Measurements from ENCODE around the gene FCN3. TPM values are rescaled to one million over a fixed set of nuclear protein-coding genes. Genes with fewer than 3 reads are reported as not detected.

Gene FCN3
- polyA plus RNA-seq, 2 donors = 1.6 to 2.6 TPM

DNA sequence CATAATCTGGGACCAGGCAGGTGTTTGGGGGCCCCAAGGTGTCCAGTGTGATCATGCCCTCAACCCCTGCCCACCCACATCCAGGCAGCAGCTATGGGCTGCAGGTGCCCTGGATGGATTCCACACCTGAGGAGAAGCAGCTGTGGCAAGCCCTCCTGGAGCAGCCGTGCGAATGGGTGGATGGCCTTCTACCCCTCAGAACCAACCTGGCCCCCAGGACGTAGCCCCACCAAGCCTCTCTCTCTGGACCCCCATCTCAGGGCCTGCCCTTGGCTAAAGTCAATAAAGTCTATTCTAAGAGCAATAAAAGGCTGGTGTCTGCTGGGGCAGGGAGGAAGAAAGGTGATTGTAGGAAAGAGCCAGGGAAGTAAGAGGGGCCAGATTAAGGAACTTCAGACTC lies 21.0 kb downstream of the FCN3 start:
- Histone ChIP-seq H3K9me3 (ENCODE audit: control insufficient read depth in 2 of 2, insufficient read depth in 1 of 2, low read depth in 1 of 2, low read length in 1 of 2) (no peaks in the 10 kb centered on the region), H3K4me1 (ENCODE audit: control insufficient read depth in 2 of 2, insufficient read depth in 2 of 2, low read length in 1 of 2) (peaks cover 3 to 39% of the 10 kb centered on the region in 2 donors), H3K36me3 (ENCODE audit: control insufficient read depth in 2 of 2, insufficient read depth in 2 of 2, low read length in 1 of 2) (peaks cover 8 to 53% of the 10 kb centered on the region in 2 donors), H3K27me3 (ENCODE audit: control insufficient read depth in 1 of 2, insufficient read depth in 2 of 2, low read length in 2 of 2) (no peaks in the 10 kb centered on the region), H3K27ac (ENCODE audit: low read depth in 2 of 2, low read length in 1 of 2) (no peak overlapping the region), H3K4me3 (ENCODE audit: low read depth in 1 of 2, low read length in 2 of 2) (no peak overlapping the region)
- WGBS, 2 donors = 80 to 91% methylated on average over 3 of the region's 3 CpGs

DNA sequence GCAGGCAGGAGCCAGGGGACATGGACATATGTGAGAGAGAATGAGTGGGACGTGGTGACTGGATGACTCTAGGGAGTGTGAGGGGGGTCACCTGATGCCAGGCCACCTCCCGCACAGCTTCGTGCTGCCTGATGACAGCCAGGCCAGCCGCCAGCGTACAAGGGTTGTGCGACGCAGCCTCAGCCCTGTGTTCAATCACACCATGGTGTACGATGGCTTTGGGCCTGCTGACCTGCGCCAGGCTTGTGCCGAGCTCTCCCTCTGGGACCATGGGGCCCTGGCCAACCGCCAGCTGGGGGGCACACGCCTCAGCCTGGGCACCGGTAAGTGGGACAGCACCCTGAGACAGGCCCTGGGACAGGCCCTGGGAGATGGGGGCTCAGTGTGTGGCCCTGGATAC lies 21.5 kb downstream of the FCN3 start:
- peaks cover 4 to 48% of the 10 kb centered on the region in 2 donors for H3K36me3 ChIP-seq (ENCODE audit: control insufficient read depth in 2 of 2, insufficient read depth in 2 of 2, low read length in 1 of 2)
- no peak overlapping the region for H3K4me3 ChIP-seq (ENCODE audit: low read depth in 1 of 2, low read length in 2 of 2)
- H3K27me3 ChIP-seq (ENCODE audit: control insufficient read depth in 1 of 2, insufficient read depth in 2 of 2, low read length in 2 of 2) = no peaks in the 10 kb centered on the region
- WGBS, 2 donors = 79 to 80% methylated on average over 13 of the region's 13 CpGs
- H3K9me3 ChIP-seq (ENCODE audit: control insufficient read depth in 2 of 2, insufficient read depth in 1 of 2, low read depth in 1 of 2, low read length in 1 of 2) = no peaks in the 10 kb centered on the region
- H3K27ac ChIP-seq (ENCODE audit: low read depth in 2 of 2, low read length in 1 of 2) = no peak overlapping the region
- peaks cover 3 to 37% of the 10 kb centered on the region in 2 donors for H3K4me1 ChIP-seq (ENCODE audit: control insufficient read depth in 2 of 2, insufficient read depth in 2 of 2, low read length in 1 of 2)

DNA sequence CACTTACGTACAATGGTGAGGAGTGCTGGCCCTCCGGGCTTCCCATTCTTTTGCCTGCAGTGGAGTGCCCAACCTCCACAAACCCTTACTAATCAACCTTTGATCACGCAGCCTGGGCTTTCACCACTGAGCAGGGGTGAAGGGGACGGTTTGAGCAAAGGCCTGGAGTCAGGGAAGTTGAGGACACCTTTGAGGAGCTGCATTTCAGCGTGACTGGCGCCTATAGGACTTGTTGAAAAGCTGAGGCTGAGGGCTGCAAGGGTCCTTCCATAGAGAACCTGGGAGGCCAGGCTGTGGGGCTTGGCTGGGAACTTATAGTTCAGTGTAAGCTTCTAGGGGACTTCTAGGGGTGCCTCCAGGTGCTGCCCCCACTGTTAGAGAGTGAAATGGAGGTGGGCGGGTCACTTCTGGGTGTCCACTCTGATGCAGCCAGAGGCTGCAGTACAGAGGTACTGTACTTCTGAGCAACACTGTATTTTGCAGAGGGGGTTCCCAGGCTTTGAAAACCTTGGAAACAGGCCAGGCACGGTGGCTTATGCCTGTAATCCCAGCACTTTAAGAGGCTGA lies 23.0 kb downstream of the FCN3 start:
- Histone ChIP-seq H3K36me3 (ENCODE audit: control insufficient read depth in 2 of 2, insufficient read depth in 2 of 2, low read length in 1 of 2) (peaks cover 4 to 43% of the 10 kb centered on the region in 2 donors), H3K9me3 (ENCODE audit: control insufficient read depth in 2 of 2, insufficient read depth in 1 of 2, low read depth in 1 of 2, low read length in 1 of 2) (no peaks in the 10 kb centered on the region), H3K4me1 (ENCODE audit: control insufficient read depth in 2 of 2, insufficient read depth in 2 of 2, low read length in 1 of 2) (peaks cover under 1 to 29% of the 10 kb centered on the region in 2 donors), H3K27ac (ENCODE audit: low read depth in 2 of 2, low read length in 1 of 2) (peak overlapping the region; percentile 17 to 66), H3K4me3 (ENCODE audit: low read depth in 1 of 2, low read length in 2 of 2) (no peak overlapping the region), H3K27me3 (ENCODE audit: control insufficient read depth in 1 of 2, insufficient read depth in 2 of 2, low read length in 2 of 2) (no peaks in the 10 kb centered on the region)
- 49 to 60% methylated on average over 8 of the region's 8 CpGs for WGBS, 2 donors

DNA sequence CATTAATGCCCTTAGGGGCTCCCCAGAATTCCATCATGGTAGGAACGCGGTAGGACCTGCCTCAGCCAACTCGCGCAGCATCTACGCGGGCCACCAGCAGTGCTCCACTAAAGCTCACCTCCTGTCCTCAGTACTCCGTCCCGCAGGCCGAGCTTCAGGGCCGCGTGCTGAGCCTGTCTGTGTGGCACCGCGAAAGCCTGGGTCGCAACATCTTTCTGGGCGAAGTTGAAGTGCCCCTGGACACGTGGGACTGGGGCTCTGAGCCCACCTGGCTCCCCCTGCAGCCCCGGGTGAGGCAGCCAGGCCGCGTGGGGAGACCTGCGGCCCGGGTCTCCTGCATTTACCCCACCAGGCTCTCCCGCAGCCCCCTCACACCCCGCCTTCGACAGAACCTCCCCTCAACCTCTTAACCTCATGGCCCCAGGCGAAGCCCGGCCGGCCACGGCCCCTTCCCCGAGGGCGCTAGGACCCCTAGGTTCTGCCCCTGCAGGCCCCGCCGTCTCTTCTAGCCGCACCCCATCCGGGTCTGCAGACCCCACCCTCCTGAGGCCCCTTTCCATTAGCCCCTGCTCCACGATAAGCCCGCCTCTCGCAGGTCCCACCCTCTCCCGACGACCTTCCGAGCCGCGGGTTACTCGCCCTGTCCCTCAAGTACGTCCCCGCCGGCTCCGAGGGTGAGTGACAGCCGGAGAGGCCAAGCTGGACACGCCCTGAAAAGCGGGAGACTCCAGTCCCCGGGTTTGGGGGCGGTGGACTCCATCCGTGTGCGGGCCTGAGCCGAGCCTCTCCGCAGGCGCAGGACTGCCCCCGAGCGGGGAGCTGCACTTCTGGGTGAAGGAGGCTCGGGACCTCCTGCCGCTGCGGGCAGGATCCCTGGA lies 23.7 kb downstream of the FCN3 start:
- no peaks in the 10 kb centered on the region for H3K27me3 ChIP-seq (ENCODE audit: control insufficient read depth in 1 of 2, insufficient read depth in 2 of 2, low read length in 2 of 2)
- H3K4me3 ChIP-seq (ENCODE audit: low read depth in 1 of 2, low read length in 2 of 2) = no peak overlapping the region
- 40 to 42% methylated on average over 59 to 62 of the region's 62 CpGs for WGBS, 2 donors

DNA sequence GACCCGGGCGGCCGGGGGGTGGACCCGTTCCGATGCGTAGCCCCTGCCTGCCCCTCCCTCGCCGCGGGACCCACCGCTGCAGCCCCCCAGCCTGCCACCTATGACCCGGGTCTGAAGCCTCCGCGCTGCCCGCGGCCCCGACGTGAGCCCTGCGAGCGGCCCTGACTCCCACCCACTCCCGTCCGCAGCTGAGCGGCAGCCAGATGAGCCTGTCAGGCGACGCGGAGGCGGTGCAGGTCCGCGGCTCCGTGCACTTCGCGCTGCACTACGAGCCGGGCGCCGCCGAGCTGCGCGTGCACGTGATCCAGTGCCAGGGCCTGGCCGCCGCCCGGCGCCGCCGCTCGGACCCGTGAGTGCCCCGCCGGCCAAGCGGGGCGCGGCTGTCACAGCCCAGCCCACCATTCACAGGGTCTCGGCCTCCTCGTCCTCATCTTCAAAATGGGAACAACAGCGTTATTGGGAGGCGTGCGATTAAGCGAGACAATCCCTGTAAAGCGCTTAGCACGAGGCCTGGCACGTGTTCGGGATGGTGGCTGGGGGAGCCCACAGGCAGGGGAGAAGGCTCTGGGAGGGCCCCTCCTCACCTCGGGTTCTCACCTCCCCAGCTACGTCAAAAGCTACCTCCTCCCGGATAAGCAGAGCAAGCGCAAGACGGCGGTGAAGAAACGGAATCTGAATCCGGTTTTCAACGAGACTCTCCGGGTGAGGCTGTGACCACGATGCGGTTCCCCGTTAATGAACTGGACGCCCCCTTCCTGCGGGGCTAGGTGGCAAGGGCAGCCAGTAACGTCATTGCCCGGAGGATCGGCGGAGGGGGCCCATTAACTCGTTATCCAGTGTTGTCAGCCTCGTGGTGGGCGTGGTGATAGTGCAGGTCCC lies 24.6 kb downstream of the FCN3 start:
- Histone ChIP-seq H3K36me3 (ENCODE audit: control insufficient read depth in 2 of 2, insufficient read depth in 2 of 2, low read length in 1 of 2) (peaks cover 0 to 35% of the 10 kb centered on the region in 2 donors), H3K4me1 (ENCODE audit: control insufficient read depth in 2 of 2, insufficient read depth in 2 of 2, low read length in 1 of 2) (peaks cover 0 to 32% of the 10 kb centered on the region in 2 donors), H3K9me3 (ENCODE audit: control insufficient read depth in 2 of 2, insufficient read depth in 1 of 2, low read depth in 1 of 2, low read length in 1 of 2) (no peaks in the 10 kb centered on the region), H3K27ac (ENCODE audit: low read depth in 2 of 2, low read length in 1 of 2) (peak overlapping the region; percentile 79 to 94), H3K4me3 (ENCODE audit: low read depth in 1 of 2, low read length in 2 of 2) (peak overlapping the region; percentile 29 to 30), H3K27me3 (ENCODE audit: control insufficient read depth in 1 of 2, insufficient read depth in 2 of 2, low read length in 2 of 2) (no peaks in the 10 kb centered on the region)
- WGBS, 2 donors = 27% methylated on average over 82 to 84 of the region's 84 CpGs

More for the DNA sequence above, 23.7 kb downstream of the FCN3 start:
- Histone ChIP-seq H3K27ac (ENCODE audit: low read depth in 2 of 2, low read length in 1 of 2) (peak overlapping the region; percentile 79 to 94), H3K36me3 (ENCODE audit: control insufficient read depth in 2 of 2, insufficient read depth in 2 of 2, low read length in 1 of 2) (peaks cover 0 to 41% of the 10 kb centered on the region in 2 donors), H3K4me1 (ENCODE audit: control insufficient read depth in 2 of 2, insufficient read depth in 2 of 2, low read length in 1 of 2) (peaks cover 0 to 29% of the 10 kb centered on the region in 2 donors), H3K9me3 (ENCODE audit: control insufficient read depth in 2 of 2, insufficient read depth in 1 of 2, low read depth in 1 of 2, low read length in 1 of 2) (no peaks in the 10 kb centered on the region)

DNA sequence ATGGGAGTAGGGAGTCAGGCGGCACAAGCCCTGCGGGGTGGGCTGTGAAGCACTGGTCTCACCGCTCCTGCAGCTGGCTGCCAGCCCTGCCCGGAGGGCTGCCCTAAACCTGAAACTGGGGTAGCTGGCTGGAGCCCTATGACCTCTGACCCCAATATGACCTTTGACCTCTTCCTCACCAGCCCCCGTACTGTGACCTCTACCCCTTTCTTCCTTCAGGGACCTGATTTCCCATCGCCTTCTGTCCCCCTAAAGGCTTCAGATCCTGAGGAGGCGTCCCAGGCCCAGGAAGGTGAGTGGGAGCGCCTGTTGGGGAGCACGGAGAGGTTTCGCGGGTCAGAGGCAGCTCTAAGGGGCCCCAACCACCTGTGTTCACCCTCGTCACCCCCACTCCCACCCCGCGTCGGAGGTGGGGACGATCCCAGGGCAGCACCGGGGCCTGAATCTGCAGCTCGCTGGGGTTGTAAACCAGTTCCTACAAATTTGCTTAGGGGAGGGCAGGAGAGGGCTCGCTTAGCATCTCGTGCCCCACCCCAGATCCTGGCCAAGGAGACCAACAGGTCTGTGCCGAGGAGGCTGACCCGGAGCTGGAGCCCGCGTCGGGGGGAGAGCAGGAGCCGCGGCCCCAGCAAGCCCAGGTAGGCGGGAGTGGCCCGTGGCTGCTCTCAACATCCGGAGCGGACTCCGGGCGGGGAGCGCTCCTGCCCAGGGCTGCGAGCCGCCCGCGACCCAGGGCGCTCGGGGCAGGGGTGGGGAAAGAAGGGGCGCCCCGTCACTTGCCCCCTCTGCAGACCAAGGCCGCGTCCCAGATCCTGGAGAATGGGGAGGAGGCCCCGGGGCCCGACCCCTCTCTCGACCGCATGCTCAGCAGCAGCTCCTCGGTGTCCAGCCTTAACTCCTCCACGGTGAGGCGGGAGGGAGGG lies 25.5 kb downstream of the FCN3 start:
- 19 to 22% methylated on average over 40 to 51 of the region's 51 CpGs for WGBS, 2 donors
- peak overlapping the region; percentile 79 to 94 for H3K27ac ChIP-seq (ENCODE audit: low read depth in 2 of 2, low read length in 1 of 2)
- no peaks in the 10 kb centered on the region for H3K9me3 ChIP-seq (ENCODE audit: control insufficient read depth in 2 of 2, insufficient read depth in 1 of 2, low read depth in 1 of 2, low read length in 1 of 2)
- H3K27me3 ChIP-seq (ENCODE audit: control insufficient read depth in 1 of 2, insufficient read depth in 2 of 2, low read length in 2 of 2) = no peaks in the 10 kb centered on the region
- H3K4me3 ChIP-seq (ENCODE audit: low read depth in 1 of 2, low read length in 2 of 2) = peak overlapping the region; percentile 29 to 30
- H3K4me1 ChIP-seq (ENCODE audit: control insufficient read depth in 2 of 2, insufficient read depth in 2 of 2, low read length in 1 of 2) = peaks cover 0 to 34% of the 10 kb centered on the region in 2 donors
- peaks cover 0 to 37% of the 10 kb centered on the region in 2 donors for H3K36me3 ChIP-seq (ENCODE audit: control insufficient read depth in 2 of 2, insufficient read depth in 2 of 2, low read length in 1 of 2)

DNA sequence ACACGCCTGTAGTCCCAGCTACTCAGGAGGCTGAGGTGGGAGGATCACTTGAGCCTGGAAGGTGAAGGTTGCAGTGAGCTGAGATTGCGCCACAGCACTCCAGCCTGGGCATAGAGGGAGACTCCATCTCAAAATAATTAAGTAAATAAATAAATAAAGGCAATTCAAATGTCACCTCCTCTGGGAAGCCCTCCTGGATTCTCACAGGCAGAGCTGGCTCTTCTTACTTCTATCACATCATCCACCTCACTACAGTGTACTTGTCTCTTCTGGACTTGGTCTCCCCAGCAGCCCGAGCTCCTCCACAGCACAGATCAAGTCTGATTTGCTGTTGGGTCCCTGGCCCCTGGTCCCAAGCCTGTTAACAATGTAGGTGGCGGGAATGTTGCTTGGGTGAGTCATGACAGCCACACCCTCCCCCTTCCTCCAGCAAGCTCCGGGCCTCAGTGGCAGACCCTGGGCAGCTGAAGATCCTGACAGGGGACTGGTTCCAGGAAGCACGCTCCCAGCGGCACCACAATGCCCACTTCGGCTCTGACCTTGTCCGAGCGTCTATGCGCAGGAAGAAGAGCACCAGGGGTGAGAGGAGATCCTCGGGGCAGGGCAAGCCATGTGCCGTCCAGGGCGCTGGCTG lies 27.5 kb downstream of the FCN3 start:
- H3K9me3 ChIP-seq (ENCODE audit: control insufficient read depth in 2 of 2, insufficient read depth in 1 of 2, low read depth in 1 of 2, low read length in 1 of 2) = no peaks in the 10 kb centered on the region
- H3K27me3 ChIP-seq (ENCODE audit: control insufficient read depth in 1 of 2, insufficient read depth in 2 of 2, low read length in 2 of 2) = no peaks in the 10 kb centered on the region
- H3K4me3 ChIP-seq (ENCODE audit: low read depth in 1 of 2, low read length in 2 of 2) = no peak overlapping the region
- H3K36me3 ChIP-seq (ENCODE audit: control insufficient read depth in 2 of 2, insufficient read depth in 2 of 2, low read length in 1 of 2) = peaks cover 0 to 30% of the 10 kb centered on the region in 2 donors
- 65 to 76% methylated on average over 13 to 14 of the region's 14 CpGs for WGBS, 2 donors
- peak overlapping the region; percentile 1 to 79 for H3K27ac ChIP-seq (ENCODE audit: low read depth in 2 of 2, low read length in 1 of 2)
- peaks cover 0 to 34% of the 10 kb centered on the region in 2 donors for H3K4me1 ChIP-seq (ENCODE audit: control insufficient read depth in 2 of 2, insufficient read depth in 2 of 2, low read length in 1 of 2)

DNA sequence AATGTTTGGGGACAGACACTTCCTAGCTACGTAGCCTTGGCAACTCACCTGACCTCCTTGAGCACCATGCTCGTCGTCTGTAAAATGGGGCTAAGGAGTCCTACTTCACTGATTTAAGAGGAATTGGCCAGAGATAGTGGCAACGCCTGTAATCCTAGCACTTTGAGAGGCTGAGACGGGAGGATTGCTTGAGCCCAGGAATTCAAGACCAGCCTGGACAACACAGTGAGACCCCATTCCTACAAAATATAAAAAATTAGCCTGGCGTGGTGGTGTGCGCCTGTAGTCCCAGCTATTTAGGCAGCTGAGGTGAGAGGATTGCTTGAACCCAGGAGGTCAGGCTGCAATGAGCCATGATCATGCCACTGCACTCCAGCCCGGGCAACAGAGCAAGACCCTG lies 28.3 kb downstream of the FCN3 start:
- Histone ChIP-seq H3K4me3 (ENCODE audit: low read depth in 1 of 2, low read length in 2 of 2) (no peak overlapping the region), H3K27me3 (ENCODE audit: control insufficient read depth in 1 of 2, insufficient read depth in 2 of 2, low read length in 2 of 2) (no peaks in the 10 kb centered on the region), H3K9me3 (ENCODE audit: control insufficient read depth in 2 of 2, insufficient read depth in 1 of 2, low read depth in 1 of 2, low read length in 1 of 2) (no peaks in the 10 kb centered on the region), H3K27ac (ENCODE audit: low read depth in 2 of 2, low read length in 1 of 2) (no peak overlapping the region), H3K4me1 (ENCODE audit: control insufficient read depth in 2 of 2, insufficient read depth in 2 of 2, low read length in 1 of 2) (peaks cover 0 to 39% of the 10 kb centered on the region in 2 donors), H3K36me3 (ENCODE audit: control insufficient read depth in 2 of 2, insufficient read depth in 2 of 2, low read length in 1 of 2) (peaks cover 0 to 30% of the 10 kb centered on the region in 2 donors)
- WGBS, 2 donors = 90 to 92% methylated on average over 8 of the region's 8 CpGs
